ENCODE measurements around the gene CHORDC1. TPM values are rescaled to one million over a fixed set of nuclear protein-coding genes. Genes with fewer than 3 reads are reported as not detected.

Gene CHORDC1
- total and polyA plus RNA-seq, 2 donors (not counting 3 experiments of a cell fraction or from before 2014, with no cell fraction given) = 30.3 to 56.8 TPM

- no peaks in the 10 kb centered on the region for H3K9me3 ChIP-seq (replicated peaks; ENCODE audit: control insufficient read depth, insufficient read depth, low read length)
- no peaks in the 10 kb centered on the region for H3K9me1 ChIP-seq (replicated peaks; ENCODE audit: control insufficient read depth, extremely low read depth, insufficient read depth, low read length)
- no peak for FAIRE-seq
- dilution Hi-C loops (cut with MboI; ENCODE audit: extremely low pct_ligation_motif_present, low sequenced_read_pairs) = no loop called here
- H3K4me1 ChIP-seq (ENCODE audit: control insufficient read depth, extremely low read depth, insufficient read depth, low read length) = no peaks in the 10 kb centered on the region
- no peak for DNase-seq (ENCODE audit: low read depth, low spot score)
- H3K4me2 ChIP-seq (ENCODE audit: insufficient read depth, low read length) = no peak overlapping the region
- peaks cover 2% of the 10 kb centered on the region for H3K79me2 ChIP-seq (ENCODE audit: control insufficient read depth, insufficient read depth, low read length)
- H4K20me1 ChIP-seq (replicated peaks; ENCODE audit: control insufficient read depth, extremely low read depth, insufficient read depth, low read length) = no peaks in the 10 kb centered on the region
- CTCF ChIA-PET = interaction anchor here (0.8 to 2.6 kb wide), 12 partner anchors 8 to 258 kb away, joined by 3 to 14 read pairs (median 5); partner anchors contain the start of genes CHORDC1 and NAALAD2
- H3K27ac ChIP-seq (ENCODE audit: insufficient read depth, low read depth, low read length) = no peak overlapping the region
- intact Hi-C loops (cut with micrococcal nuclease) = loop anchor here (2.0 kb wide), 1 partner anchor 254 kb away; no protein-coding TSS in a partner anchor
- peaks cover 0 to 13% of the 10 kb centered on the region in 2 experiments for H3K36me3 ChIP-seq (ENCODE audit: control insufficient read depth in 2 of 2, extremely low read depth in 1 of 2, insufficient read depth in 2 of 2, low read length in 2 of 2)
- TF ChIP-seq JUN (IDR thresholded peaks at IDR 0.05; ENCODE audit: borderline replicate concordance, insufficient read depth, insufficient read length, low read depth) (no peak), FOS (IDR thresholded peaks at IDR 0.05; ENCODE audit: borderline replicate concordance, insufficient read depth, low read length) (no peak), MYC (IDR thresholded peaks at IDR 0.05; ENCODE audit: low read depth, low read length) (no peak), POLR2AphosphoS5 (IDR thresholded peaks at IDR 0.05; ENCODE audit: insufficient read depth, low read depth, low read length) (no peak), POLR2A (IDR thresholded peaks at IDR 0.05; ENCODE audit: low read depth, low read length) (no peak), GATA2 (IDR thresholded peaks at IDR 0.05; ENCODE audit: insufficient read depth, insufficient read length, low read depth, low read length) (no peak), CTCF (IDR thresholded peaks at IDR 0.05; ENCODE audit: extremely low read depth in 1 of 2, insufficient read depth in 1 of 2, low read depth in 1 of 2, low read length in 2 of 2) (no peak), EZH2 (IDR thresholded peaks at IDR 0.05; ENCODE audit: borderline replicate concordance, low read depth, low read length, severe bottlenecking) (no peak), MAX (IDR thresholded peaks at IDR 0.05; ENCODE audit: insufficient read depth, insufficient read length) (no peak)
- no peak overlapping the region for H3K4me3 ChIP-seq (replicated peaks in 1 of 3; ENCODE audit: insufficient read depth in 1 of 3, low read depth in 1 of 3, low read length in 3 of 3)
- H3K27me3 ChIP-seq (ENCODE audit: control insufficient read depth in 2 of 2, insufficient read depth in 2 of 2, low read length in 2 of 2) = no peaks in the 10 kb centered on the region
- POLR2A ChIA-PET = no interaction called here
- no peak overlapping the region for H3K9ac ChIP-seq (replicated peaks; ENCODE audit: extremely low read depth, insufficient read depth, low read length)
- no peak overlapping the region for H2AFZ ChIP-seq (ENCODE audit: low read depth, low read length)
- BruUV-seq (replicated peaks) = no TSS peak
Observed at GRCh38 chr11:90204407-90204806, 18.4 kb downstream of the CHORDC1 start.

Data from endothelial cell of umbilical vein (primary cell).